ENCODE results near the gene C16orf92. TPM values are rescaled to one million over a fixed set of nuclear protein-coding genes. Genes with fewer than 3 reads are reported as not detected.

Gene C16orf92
- total and polyA plus RNA-seq, 2 of the 13 experiments (the other 11 are each of a cell fraction or from before 2014, with no cell fraction given), result not detected

- TF ChIP-seq ZNF362 (CRISPR knock-in tag; IDR thresholded peaks at IDR 0.05; ENCODE audit: borderline replicate concordance) (no peak), ZNF331 (CRISPR knock-in tag; IDR thresholded peaks at IDR 0.05) (no peak), ZNF839 (CRISPR knock-in tag; IDR thresholded peaks at IDR 0.05; ENCODE audit: borderline replicate concordance) (no peak), ZNF878 (CRISPR knock-in tag; IDR thresholded peaks at IDR 0.05) (peak; percentile 81; the same call in 1 of the 2 replicates), PHF5A (CRISPR knock-in tag; IDR thresholded peaks at IDR 0.05; ENCODE audit: low read depth, unreplicated experiment) (no peak), TMF1 (CRISPR knock-in tag; IDR thresholded peaks at IDR 0.05; ENCODE audit: low read depth) (no peak), ZNF773 (CRISPR knock-in tag; IDR thresholded peaks at IDR 0.05; ENCODE audit: borderline replicate concordance) (no peak), NRL (CRISPR knock-in tag; IDR thresholded peaks at IDR 0.05; ENCODE audit: borderline replicate concordance) (no peak), EEA1 (CRISPR knock-in tag; IDR thresholded peaks at IDR 0.05; ENCODE audit: borderline replicate concordance) (no peak), DR1 (CRISPR knock-in tag; IDR thresholded peaks at IDR 0.05) (no peak), KLF11 (CRISPR knock-in tag; IDR thresholded peaks at IDR 0.05) (no peak), MXD3 (CRISPR knock-in tag; IDR thresholded peaks at IDR 0.05) (no peak), TEAD2 (CRISPR knock-in tag; IDR thresholded peaks at IDR 0.05) (no peak), HDAC2 (CRISPR knock-in tag; IDR thresholded peaks at IDR 0.05) (no peak), ZNF224 (CRISPR knock-in tag; IDR thresholded peaks at IDR 0.05) (no peak), SMARCC2 (IDR thresholded peaks at IDR 0.05) (no peak), CBX2 (IDR thresholded peaks at IDR 0.05; ENCODE audit: low read depth, low read length) (no peak), CBX2 (CRISPR knock-in tag; IDR thresholded peaks at IDR 0.05; ENCODE audit: low read depth) (no peak; the same call in 1 of the 2 replicates)
- TF ChIP-seq, protein P1, sequence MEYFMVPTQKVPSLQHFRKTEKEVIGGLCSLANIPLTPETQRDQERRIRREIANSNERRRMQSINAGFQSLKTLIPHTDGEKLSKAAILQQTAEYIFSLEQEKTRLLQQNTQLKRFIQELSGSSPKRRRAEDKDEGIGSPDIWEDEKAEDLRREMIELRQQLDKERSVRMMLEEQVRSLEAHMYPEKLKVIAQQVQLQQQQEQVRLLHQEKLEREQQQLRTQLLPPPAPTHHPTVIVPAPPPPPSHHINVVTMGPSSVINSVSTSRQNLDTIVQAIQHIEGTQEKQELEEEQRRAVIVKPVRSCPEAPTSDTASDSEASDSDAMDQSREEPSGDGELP (IDR thresholded peaks at IDR 0.05; ENCODE audit: borderline replicate concordance, low read depth), result 0 out of 2 replicates have a peak, but pooled peaks have one; percentile 3
- TF ChIP-seq, protein P2, sequence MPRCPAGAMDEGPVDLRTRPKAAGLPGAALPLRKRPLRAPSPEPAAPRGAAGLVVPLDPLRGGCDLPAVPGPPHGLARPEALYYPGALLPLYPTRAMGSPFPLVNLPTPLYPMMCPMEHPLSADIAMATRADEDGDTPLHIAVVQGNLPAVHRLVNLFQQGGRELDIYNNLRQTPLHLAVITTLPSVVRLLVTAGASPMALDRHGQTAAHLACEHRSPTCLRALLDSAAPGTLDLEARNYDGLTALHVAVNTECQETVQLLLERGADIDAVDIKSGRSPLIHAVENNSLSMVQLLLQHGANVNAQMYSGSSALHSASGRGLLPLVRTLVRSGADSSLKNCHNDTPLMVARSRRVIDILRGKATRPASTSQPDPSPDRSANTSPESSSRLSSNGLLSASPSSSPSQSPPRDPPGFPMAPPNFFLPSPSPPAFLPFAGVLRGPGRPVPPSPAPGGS (CRISPR knock-in tag; IDR thresholded peaks at IDR 0.05), result no peak
- TF ChIP-seq, protein P3, sequence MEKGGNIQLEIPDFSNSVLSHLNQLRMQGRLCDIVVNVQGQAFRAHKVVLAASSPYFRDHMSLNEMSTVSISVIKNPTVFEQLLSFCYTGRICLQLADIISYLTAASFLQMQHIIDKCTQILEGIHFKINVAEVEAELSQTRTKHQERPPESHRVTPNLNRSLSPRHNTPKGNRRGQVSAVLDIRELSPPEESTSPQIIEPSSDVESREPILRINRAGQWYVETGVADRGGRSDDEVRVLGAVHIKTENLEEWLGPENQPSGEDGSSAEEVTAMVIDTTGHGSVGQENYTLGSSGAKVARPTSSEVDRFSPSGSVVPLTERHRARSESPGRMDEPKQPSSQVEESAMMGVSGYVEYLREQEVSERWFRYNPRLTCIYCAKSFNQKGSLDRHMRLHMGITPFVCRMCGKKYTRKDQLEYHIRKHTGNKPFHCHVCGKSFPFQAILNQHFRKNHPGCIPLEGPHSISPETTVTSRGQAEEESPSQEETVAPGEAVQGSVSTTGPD (CRISPR knock-in tag; IDR thresholded peaks at IDR 0.05), result no peak
- TF ChIP-seq, protein P4, sequence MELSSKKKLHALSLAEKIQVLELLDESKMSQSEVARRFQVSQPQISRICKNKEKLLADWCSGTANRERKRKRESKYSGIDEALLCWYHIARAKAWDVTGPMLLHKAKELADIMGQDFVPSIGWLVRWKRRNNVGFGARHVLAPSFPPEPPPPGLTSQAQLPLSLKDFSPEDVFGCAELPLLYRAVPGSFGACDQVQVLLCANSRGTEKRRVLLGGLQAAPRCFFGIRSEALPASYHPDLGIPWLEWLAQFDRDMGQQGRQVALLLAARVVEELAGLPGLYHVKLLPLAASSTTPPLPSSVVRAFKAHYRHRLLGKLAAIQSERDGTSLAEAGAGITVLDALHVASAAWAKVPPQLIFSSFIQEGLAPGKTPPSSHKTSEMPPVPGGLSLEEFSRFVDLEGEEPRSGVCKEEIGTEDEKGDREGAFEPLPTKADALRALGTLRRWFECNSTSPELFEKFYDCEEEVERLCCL (CRISPR knock-in tag; IDR thresholded peaks at IDR 0.05; ENCODE audit: borderline replicate concordance), result no peak
Measured at GRCh38 chr16:30065943-30066760, 43.2 kb downstream of the C16orf92 start (continued).
